ENCODE results near the gene CLMN. TPM values are rescaled to one million over a fixed set of nuclear protein-coding genes. Genes with fewer than 3 reads are reported as not detected.

The CLMN gene
- total RNA-seq, 1 donor from 2014 or later = 6.3 TPM

GRCh38 chr14:95311752-95312151, 8.0 kb downstream of the CLMN start:
- Histone ChIP-seq H3K4me3 (no peak overlapping the region), H3K27ac (no peak overlapping the region), H3K4me2 (no peak overlapping the region), H3K9ac (no peak overlapping the region), H4K20me1 (ENCODE audit: low read depth) (peaks cover under 1% of the 10 kb centered on the region), H3K79me2 (ENCODE audit: low read depth) (no peaks in the 10 kb centered on the region), H3K9me3 (ENCODE audit: low read depth) (no peaks in the 10 kb centered on the region), H3K4me1 (peaks cover 1% of the 10 kb centered on the region), H2AFZ (replicated peaks) (no peak overlapping the region), H3F3A (ENCODE audit: low read depth) (no peaks in the 10 kb centered on the region), H3K36me3 (no peaks in the 10 kb centered on the region), H3K27me3 (no peaks in the 10 kb centered on the region)
- TF ChIP-seq EZH2 (IDR thresholded peaks at IDR 0.05) (no peak), EZH2phosphoT487 (IDR thresholded peaks at IDR 0.05) (no peak), CTCF (IDR thresholded peaks at IDR 0.05) (no peak)
- DNase-seq (ENCODE audit: low spot score) = no peak
- Mint-ChIP-seq H3K4me1 (peaks cover 32% of the 10 kb centered on the region), H3K9me3 (peaks cover 4% of the 10 kb centered on the region), H3K27me3 (ENCODE audit: insufficient read depth, low read depth) (peaks cover 5% of the 10 kb centered on the region), H3K27ac (no peak overlapping the region), H3K36me3 (peaks cover 1% of the 10 kb centered on the region), H3K4me3 (no peak overlapping the region)

- DNase-seq (ENCODE audit: low spot score) = no peak
- H3K27me3 ChIP-seq = no peaks in the 10 kb centered on the region
- H3K4me3 ChIP-seq = no peak overlapping the region
- Mint-ChIP-seq H3K9me3 (peaks cover 4% of the 10 kb centered on the region), H3K36me3 (peaks cover 2% of the 10 kb centered on the region), H3K4me3 (no peak overlapping the region), H3K27ac (no peak overlapping the region), H3K27me3 (ENCODE audit: insufficient read depth, low read depth) (peaks cover 5% of the 10 kb centered on the region), H3K4me1 (peaks cover 26% of the 10 kb centered on the region)
- no peak overlapping the region for H2AFZ ChIP-seq (replicated peaks)
- no peak overlapping the region for H3K27ac ChIP-seq
- H3K79me2 ChIP-seq (ENCODE audit: low read depth) = no peaks in the 10 kb centered on the region
- no peak overlapping the region for H3K9ac ChIP-seq
- H3K36me3 ChIP-seq = no peaks in the 10 kb centered on the region
- H3F3A ChIP-seq (ENCODE audit: low read depth) = no peaks in the 10 kb centered on the region
- H3K4me2 ChIP-seq = no peak overlapping the region
- H4K20me1 ChIP-seq (ENCODE audit: low read depth) = no peaks in the 10 kb centered on the region
- H3K9me3 ChIP-seq (ENCODE audit: low read depth) = no peaks in the 10 kb centered on the region
- TF ChIP-seq EZH2phosphoT487 (IDR thresholded peaks at IDR 0.05) = no peak
- TF ChIP-seq CTCF (IDR thresholded peaks at IDR 0.05) = no peak
- TF ChIP-seq EZH2 (IDR thresholded peaks at IDR 0.05) = no peak
- H3K4me1 ChIP-seq = no peaks in the 10 kb centered on the region
Measured at GRCh38 chr14:95310635-95311380, 8.9 kb downstream of the CLMN start.

- DNase-seq (ENCODE audit: low spot score) = no peak
- peaks cover 30% of the 10 kb centered on the region for H3K4me1 Mint-ChIP-seq
- H4K20me1 ChIP-seq (ENCODE audit: low read depth) = no peaks in the 10 kb centered on the region
- no peaks in the 10 kb centered on the region for H3K79me2 ChIP-seq (ENCODE audit: low read depth)
- H3K4me1 ChIP-seq = no peaks in the 10 kb centered on the region
- no peak overlapping the region for H3K4me3 ChIP-seq
- no peak overlapping the region for H3K9ac ChIP-seq
- no peaks in the 10 kb centered on the region for H3K9me3 ChIP-seq (ENCODE audit: low read depth)
- no peak overlapping the region for H3K4me3 Mint-ChIP-seq
- H3F3A ChIP-seq (ENCODE audit: low read depth) = no peaks in the 10 kb centered on the region
- TF ChIP-seq EZH2 (IDR thresholded peaks at IDR 0.05) (no peak), EZH2phosphoT487 (IDR thresholded peaks at IDR 0.05) (no peak), CTCF (IDR thresholded peaks at IDR 0.05) (no peak)
- H3K9me3 Mint-ChIP-seq = peaks cover 4% of the 10 kb centered on the region
- no peak overlapping the region for H2AFZ ChIP-seq (replicated peaks)
- H3K27ac ChIP-seq = no peak overlapping the region
- no peaks in the 10 kb centered on the region for H3K36me3 ChIP-seq
- no peak overlapping the region for H3K27ac Mint-ChIP-seq
- no peak overlapping the region for H3K4me2 ChIP-seq
- H3K27me3 ChIP-seq = no peaks in the 10 kb centered on the region
- peaks cover 8% of the 10 kb centered on the region for H3K27me3 Mint-ChIP-seq (ENCODE audit: insufficient read depth, low read depth)
- peaks cover 3% of the 10 kb centered on the region for H3K36me3 Mint-ChIP-seq
Measured at GRCh38 chr14:95309261-95310051, 10.3 kb downstream of the CLMN start.

All from neural progenitor cell (in vitro differentiated cells).